ENCODE data around the gene SPATC1L. TPM values are rescaled to one million over a fixed set of nuclear protein-coding genes. Genes with fewer than 3 reads are reported as not detected.

SPATC1L gene
- total RNA-seq, 1 experiment from 2014 or later: 4.3 TPM

- H3K27ac ChIP-seq: no peak overlapping the region
- H3K9me3 ChIP-seq (replicated peaks): no peaks in the 10 kb centered on the region
- H3K27me3 ChIP-seq (replicated peaks): no peaks in the 10 kb centered on the region
- no peak for DNase-seq (ENCODE audit: low read depth in 1 of 2, low spot score in 2 of 2)
- H3K36me3 ChIP-seq: peaks cover 24% of the 10 kb centered on the region
- H3K4me3 ChIP-seq: no peak overlapping the region
- H3K4me1 ChIP-seq (replicated peaks): 0 out of 2 replicates have a peak, but pooled peaks cover 3% of the 10 kb centered on the region
These were observed 15.4 kb upstream of the SPATC1L start for GRCh38 chr21:46199436-46200373.

DNA sequence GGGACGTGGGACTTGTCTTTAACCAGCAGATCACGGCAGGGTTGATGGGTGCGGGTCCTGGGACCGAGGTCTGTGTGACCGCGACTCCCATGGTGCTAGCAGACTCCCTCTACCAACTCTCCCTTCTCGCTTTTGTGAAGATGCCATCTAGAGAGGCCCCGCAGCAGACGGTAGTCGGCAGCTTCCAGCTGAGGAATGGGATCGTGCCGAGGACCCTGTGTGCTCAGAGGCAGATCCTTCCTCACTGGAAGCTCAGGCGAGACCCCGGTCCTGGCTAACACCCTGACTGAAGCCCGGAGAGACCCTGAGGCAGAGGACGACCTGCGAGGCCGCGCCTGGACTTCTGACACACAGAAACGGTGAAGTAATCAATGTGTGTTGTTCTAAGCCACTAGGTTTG is 12.5 kb upstream of the SPATC1L start:
- no peak for DNase-seq (ENCODE audit: low read depth in 1 of 2, low spot score in 2 of 2)
- H3K9me3 ChIP-seq (replicated peaks): no peaks in the 10 kb centered on the region
- peaks cover 3% of the 10 kb centered on the region; the same call in 1 of the 2 replicates for H3K4me1 ChIP-seq (replicated peaks)
- peaks cover 30% of the 10 kb centered on the region for H3K36me3 ChIP-seq
- H3K4me3 ChIP-seq: no peak overlapping the region
- no peak overlapping the region for H3K27ac ChIP-seq
- H3K27me3 ChIP-seq (replicated peaks): no peaks in the 10 kb centered on the region

- Histone ChIP-seq H3K9me3 (replicated peaks) (no peaks in the 10 kb centered on the region), H3K27me3 (replicated peaks) (no peaks in the 10 kb centered on the region), H3K4me1 (replicated peaks) (peaks cover 9% of the 10 kb centered on the region), H3K27ac (no peak overlapping the region), H3K36me3 (peaks cover 30% of the 10 kb centered on the region), H3K4me3 (no peak overlapping the region)
- no peak for DNase-seq (ENCODE audit: low read depth in 1 of 2, low spot score in 2 of 2)
These were observed 11.4 kb upstream of the SPATC1L start for GRCh38 chr21:46195595-46196195.

DNA sequence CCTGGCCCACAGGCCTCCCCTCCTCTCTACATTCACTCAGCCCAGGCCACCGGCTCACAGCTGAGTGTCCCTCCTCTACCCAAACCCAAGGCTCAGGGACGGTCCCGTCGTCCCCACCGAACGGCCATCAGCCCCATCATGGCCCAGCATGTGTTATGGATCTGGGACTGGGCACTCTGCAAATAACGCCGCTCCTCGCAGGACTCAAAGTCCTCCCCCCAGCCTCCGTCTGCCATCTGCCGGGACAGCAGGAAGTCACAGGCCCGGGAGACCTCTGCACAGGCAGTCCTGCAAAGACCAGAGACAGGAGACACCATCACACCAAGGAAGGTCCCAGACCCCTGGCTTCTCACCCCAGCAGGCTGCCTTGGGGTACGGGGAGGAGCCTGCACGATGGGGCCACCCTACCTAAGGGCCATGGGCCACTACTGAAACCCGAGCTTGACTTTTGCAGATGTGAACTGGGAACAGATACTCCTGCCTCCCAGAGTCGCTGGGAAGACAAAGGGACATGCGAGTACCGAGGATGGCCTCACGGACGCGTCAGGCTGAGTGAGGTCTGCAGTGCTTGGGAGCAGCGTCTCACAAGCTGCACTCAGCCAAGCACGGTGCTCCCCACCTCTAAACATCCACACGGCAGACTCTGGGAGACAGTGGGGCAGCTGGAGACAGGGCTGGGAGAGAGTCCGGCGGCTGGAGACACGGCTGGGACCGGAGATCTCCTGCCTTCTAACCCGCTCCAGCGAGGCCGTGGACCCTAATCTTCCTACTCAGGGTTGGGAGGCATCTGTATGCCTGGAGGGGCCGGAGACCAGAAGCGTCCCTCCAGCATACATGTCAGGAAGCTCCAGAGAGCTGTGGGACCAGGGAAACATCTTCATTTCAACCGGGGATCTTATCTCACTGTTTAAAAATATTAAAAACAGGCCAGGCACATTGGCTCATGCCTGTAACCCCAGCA is 10.4 kb upstream of the SPATC1L start:
- Histone ChIP-seq H3K4me3 (no peak overlapping the region), H3K27me3 (replicated peaks) (no peaks in the 10 kb centered on the region), H3K36me3 (peaks cover 30% of the 10 kb centered on the region), H3K4me1 (replicated peaks) (peaks cover 10% of the 10 kb centered on the region), H3K27ac (no peak overlapping the region), H3K9me3 (replicated peaks) (no peaks in the 10 kb centered on the region)
- no peak for DNase-seq (ENCODE audit: low read depth in 1 of 2, low spot score in 2 of 2)

DNA sequence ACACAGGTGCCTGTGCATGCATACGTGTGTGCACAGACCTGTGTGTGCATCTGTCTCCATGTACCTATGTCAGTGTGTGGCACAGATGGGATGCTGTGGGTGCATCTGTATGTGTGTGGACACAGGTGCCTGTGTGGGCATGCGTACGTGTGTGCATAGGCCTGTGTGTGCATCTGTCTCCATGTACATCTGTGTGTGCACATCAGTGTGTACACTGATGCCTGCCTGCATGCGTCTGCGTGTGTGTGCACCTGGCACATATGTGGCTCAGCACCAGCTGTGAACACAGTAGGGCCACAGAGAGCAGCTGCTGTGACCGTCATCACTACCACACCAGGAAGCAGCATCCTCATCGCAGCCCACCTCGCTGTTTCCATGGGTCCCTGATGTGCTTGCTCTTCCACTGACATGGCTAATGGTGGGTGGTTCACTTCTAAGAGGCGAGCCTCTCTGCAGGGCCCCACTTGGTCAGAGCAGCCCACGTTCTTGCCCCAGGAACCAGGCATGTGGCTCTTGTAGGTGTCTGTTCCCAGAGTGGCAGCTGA is 9.6 kb upstream of the SPATC1L start:
- Histone ChIP-seq H3K4me3 (no peak overlapping the region), H3K4me1 (replicated peaks) (peaks cover 18% of the 10 kb centered on the region), H3K27ac (no peak overlapping the region), H3K36me3 (peaks cover 28% of the 10 kb centered on the region), H3K27me3 (replicated peaks) (no peaks in the 10 kb centered on the region), H3K9me3 (replicated peaks) (no peaks in the 10 kb centered on the region)
- no peak for DNase-seq (ENCODE audit: low read depth in 1 of 2, low spot score in 2 of 2)

DNA sequence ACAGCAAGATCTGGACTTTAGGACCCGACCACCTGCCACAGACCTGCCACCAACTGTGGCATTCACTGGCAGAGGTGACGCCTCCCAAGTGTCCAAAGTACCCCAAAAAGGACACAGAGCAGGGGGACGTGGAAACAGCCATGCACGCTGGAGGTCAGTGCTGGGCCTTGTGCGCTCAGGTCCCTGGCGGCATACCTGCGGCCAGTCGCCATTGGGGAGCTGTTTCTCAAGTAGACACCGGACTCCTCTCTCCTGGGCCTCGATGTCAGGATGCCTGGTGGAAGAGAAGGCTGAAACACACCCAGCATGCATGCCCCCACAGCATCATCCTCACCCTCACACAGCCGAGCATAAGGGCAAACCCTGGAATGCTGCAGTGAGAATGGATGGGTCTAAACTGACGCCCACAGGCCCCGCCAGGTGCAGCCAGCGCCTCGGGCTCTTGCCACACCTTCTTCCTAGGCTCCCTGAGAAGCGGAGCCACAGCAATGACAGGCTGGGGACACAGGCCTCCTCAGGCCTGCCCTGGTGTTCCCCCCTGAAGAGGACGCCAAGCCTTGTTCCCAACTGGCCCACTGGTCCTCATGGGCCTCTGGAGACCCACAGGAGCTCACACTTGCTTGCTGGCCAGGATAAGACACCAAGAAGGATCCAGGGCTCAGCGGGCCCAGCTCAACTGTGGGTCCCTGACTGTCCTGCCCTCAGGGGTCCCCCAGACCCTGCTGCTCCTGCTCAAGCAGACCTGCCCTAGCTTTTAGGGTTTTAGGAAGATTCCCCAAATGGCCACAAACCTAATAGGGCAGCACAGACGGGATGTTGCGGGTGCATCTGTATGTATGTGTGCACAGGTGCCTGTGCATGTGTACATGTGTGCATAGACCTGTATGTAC is 7.7 kb upstream of the SPATC1L start:
- H3K4me3 ChIP-seq: no peak overlapping the region
- H3K27ac ChIP-seq: no peak overlapping the region
- no peaks in the 10 kb centered on the region for H3K27me3 ChIP-seq (replicated peaks)
- H3K4me1 ChIP-seq (replicated peaks): peaks cover 30% of the 10 kb centered on the region
- H3K9me3 ChIP-seq (replicated peaks): no peaks in the 10 kb centered on the region
- H3K36me3 ChIP-seq: peaks cover 28% of the 10 kb centered on the region
- no peak for DNase-seq (ENCODE audit: low read depth in 1 of 2, low spot score in 2 of 2)

DNA sequence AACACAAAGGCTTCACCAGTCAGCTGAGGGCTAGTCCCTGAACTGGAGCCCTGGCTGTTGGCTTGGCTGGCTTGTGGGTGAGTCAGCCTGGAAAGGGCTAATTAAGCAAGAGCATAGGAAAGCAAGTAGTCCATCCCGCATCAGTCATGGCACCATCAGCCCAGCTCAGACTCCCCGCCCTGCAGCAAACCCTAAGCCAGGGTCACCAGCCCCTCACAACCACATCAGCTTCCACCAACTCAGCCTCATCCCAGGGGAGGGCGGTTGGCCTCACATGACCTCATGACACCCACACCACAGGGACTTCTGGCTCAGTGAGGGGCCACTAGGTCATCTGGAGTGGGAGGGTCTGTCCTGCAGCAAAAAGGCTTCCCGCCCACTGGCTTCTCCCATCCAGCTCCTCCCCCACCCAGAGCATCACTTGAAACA is 7.0 kb upstream of the SPATC1L start:
- no peak overlapping the region for H3K27ac ChIP-seq
- H3K4me1 ChIP-seq (replicated peaks): peaks cover 28% of the 10 kb centered on the region
- H3K27me3 ChIP-seq (replicated peaks): no peaks in the 10 kb centered on the region
- DNase-seq (ENCODE audit: low read depth in 1 of 2, low spot score in 2 of 2): peak in 1 of 2 experiments; percentile 46
- H3K4me3 ChIP-seq: no peak overlapping the region
- H3K9me3 ChIP-seq (replicated peaks): no peaks in the 10 kb centered on the region
- H3K36me3 ChIP-seq: peaks cover 27% of the 10 kb centered on the region

- Histone ChIP-seq H3K27ac (no peak overlapping the region), H3K36me3 (peaks cover 21% of the 10 kb centered on the region), H3K9me3 (replicated peaks) (no peaks in the 10 kb centered on the region), H3K4me1 (replicated peaks) (peaks cover 27% of the 10 kb centered on the region), H3K4me3 (no peak overlapping the region), H3K27me3 (replicated peaks) (no peaks in the 10 kb centered on the region)
- DNase-seq (ENCODE audit: low read depth in 1 of 2, low spot score in 2 of 2): no peak
These were observed 6.4 kb upstream of the SPATC1L start for GRCh38 chr21:46190491-46191131.

GRCh38 chr21:46189959-46190490 is 5.8 kb upstream of the SPATC1L start:
- Histone ChIP-seq H3K27ac (no peak overlapping the region), H3K36me3 (peaks cover 15% of the 10 kb centered on the region)

DNA sequence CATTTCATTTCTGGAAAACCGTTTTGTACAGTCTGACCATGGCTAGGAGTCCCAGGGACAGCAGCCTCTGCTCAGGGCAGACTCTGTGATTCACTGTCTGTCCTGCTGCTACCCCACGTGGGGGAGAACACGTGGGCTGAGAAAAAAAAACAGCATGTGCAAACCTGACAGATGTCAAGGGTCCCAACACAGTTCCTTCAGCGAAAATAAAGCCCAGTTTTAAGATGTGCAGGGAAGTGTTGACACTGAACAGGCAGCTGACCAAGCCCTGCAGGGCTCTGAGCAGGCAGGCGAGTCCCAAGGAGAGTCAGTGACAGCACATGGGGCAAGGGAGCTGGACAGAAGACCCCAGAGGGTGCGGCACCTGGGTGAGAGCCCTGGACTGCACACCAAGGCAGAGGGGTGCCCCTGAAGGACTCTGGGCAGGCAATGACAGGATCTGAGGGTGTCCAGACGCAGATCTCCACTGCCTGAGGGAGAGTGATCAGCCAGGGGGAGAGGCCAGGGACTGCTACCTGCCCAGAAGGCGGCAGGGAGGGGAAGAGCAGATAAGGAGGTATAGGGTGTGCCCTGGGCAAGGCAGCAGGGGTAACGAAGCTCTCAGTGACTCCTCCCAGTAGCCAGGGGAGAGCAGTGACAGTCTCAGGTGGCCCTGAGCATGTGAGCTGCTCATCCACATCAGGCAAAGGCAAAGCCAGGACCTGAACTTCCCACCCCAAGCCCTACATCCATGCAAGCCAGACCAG is 5.1 kb upstream of the SPATC1L start:
- Histone ChIP-seq H3K36me3 (peaks cover 11% of the 10 kb centered on the region), H3K27me3 (replicated peaks) (no peaks in the 10 kb centered on the region), H3K9me3 (replicated peaks) (no peaks in the 10 kb centered on the region), H3K4me1 (replicated peaks) (peaks cover 27% of the 10 kb centered on the region), H3K27ac (no peak overlapping the region; the same call in 1 of the 2 replicates), H3K4me3 (no peak overlapping the region)
- no peak for DNase-seq (ENCODE audit: low read depth in 1 of 2, low spot score in 2 of 2)

More at GRCh38 chr21:46189959-46190490, 5.8 kb upstream of the SPATC1L start:
- DNase-seq (ENCODE audit: low read depth in 1 of 2, low spot score in 2 of 2): no peak
- H3K4me3 ChIP-seq: no peak overlapping the region
- H3K9me3 ChIP-seq (replicated peaks): no peaks in the 10 kb centered on the region
- no peaks in the 10 kb centered on the region for H3K27me3 ChIP-seq (replicated peaks)
- peaks cover 27% of the 10 kb centered on the region for H3K4me1 ChIP-seq (replicated peaks)

Data from SJSA1 (cell line).